VCaP (cell line): ENCODE data around the gene IREB2.
"Not testable (repeated sequence)": the region's sequence is repeated elsewhere in the genome, so short reads cannot be mapped to it uniquely, and the experiment has no call there.

Experiments
- H3K27ac ChIP-seq: fragments of 450-650 bp; 2 replicates; pipeline ENCODE4 v1.5.1; 2017
- TF ChIP-seq, protein P1 (sequence below): fragments of 450-650 bp; conservative IDR thresholded peaks from 2 replicates; pipeline ENCODE4 v1.5.1; 2017; ENCODE audit warnings: mild to moderate bottlenecking, moderate library complexity

The IREB2 gene

DNA sequence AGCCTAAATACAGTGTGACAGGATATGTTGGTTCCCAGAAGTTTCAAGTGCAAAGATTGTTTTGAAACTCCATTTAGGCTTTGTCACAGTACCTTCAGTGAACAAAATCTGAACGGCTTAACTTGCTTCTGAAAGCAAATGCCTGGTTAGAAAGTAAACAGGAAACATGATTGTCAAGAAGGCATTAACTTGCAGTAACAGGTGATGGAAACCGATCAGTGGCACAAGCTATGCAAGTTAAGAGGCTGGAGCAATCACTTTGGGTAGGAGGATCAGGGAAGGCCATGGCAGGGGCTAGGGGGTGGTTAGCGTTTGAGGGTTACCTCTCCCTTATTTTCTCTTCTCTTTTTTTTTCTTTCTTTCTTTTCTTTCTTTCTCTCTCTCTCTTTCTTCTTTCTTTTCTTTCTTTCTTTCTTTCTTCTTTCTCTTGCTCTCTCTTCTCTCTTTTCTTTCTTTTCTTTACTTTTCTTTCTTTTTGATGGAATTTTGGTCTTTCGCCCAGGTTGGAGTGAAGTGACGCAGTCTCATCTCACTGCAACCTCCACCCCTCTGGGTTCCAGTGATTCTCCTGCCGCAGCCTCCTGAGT, 71.8 kb downstream of the IREB2 start:
- H3K27ac ChIP-seq, result no peak overlapping the region
- TF ChIP-seq, protein P1, sequence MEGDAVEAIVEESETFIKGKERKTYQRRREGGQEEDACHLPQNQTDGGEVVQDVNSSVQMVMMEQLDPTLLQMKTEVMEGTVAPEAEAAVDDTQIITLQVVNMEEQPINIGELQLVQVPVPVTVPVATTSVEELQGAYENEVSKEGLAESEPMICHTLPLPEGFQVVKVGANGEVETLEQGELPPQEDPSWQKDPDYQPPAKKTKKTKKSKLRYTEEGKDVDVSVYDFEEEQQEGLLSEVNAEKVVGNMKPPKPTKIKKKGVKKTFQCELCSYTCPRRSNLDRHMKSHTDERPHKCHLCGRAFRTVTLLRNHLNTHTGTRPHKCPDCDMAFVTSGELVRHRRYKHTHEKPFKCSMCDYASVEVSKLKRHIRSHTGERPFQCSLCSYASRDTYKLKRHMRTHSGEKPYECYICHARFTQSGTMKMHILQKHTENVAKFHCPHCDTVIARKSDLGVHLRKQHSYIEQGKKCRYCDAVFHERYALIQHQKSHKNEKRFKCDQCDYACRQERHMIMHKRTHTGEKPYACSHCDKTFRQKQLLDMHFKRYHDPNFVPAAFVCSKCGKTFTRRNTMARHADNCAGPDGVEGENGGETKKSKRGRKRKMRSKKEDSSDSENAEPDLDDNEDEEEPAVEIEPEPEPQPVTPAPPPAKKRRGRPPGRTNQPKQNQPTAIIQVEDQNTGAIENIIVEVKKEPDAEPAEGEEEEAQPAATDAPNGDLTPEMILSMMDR, result no peak

GRCh38 chr15:78520035-78520434, 82.0 kb downstream of the IREB2 start:
- H3K27ac ChIP-seq, result not testable (repeated sequence)

- H3K27ac ChIP-seq, result no peak overlapping the region
- TF ChIP-seq, protein P1, result no peak
Observed at GRCh38 chr15:78524230-78524629, 86.2 kb downstream of the IREB2 start.

DNA sequence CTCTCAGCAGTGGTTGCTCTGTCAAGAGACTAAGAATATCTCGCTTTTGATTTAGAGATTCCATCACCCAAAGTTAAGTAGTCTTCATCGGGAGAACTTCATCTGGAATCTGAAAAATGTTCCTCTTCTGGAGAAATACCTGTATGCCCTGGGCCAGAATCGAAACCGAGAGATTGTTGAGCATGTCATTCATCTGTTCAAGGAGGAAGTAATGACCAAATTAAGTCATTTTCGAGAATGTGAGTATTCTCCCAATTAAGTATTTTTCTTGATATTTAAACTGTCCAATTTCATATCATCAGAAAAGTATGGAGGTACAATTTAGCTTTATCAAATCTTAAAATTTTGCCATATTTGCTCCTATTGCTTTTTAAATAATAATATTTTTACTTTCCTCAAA, 89.3 kb downstream of the IREB2 start:
- TF ChIP-seq, protein P1, result no peak
- no peak overlapping the region for H3K27ac ChIP-seq

DNA sequence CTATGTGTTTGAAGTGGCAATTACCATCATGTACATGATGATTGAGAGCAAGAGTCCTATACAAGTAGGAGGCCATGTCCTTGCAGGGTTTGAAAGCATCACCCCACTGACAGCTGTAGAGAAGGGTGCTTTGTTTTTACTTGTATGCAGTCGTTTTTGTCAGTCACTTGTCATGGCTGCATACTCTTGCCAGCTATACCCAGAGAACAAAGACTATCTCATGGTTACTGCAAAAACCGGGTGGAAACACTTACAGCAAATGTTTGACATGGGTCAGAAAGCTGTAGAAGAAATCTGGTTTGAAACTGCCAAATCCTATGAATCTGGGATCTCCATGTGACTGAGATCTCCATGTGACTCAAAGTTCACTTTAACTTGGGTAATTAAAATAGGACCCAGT, 95.3 kb downstream of the IREB2 start:
- TF ChIP-seq, protein P1, result no peak
- no peak overlapping the region for H3K27ac ChIP-seq

DNA sequence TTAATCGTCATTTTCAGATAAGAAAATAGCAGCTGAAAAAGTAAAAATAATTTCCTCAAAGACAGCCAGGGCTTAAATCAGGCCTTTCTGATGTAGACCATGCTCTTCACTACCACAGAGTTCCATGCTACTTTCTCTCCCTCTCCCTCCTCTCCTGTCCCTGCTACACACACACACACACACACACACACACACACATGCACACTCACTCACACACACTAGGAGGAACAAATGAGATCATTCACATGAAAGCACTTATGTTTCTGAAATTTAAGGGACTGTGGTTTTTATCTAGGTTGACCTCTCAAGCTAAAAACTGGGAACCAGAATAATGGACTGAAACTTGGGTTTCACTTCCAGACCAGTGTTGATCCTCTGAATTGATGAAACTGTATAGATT, 98.1 kb downstream of the IREB2 start:
- TF ChIP-seq, protein P1, result no peak
- no peak overlapping the region for H3K27ac ChIP-seq

DNA sequence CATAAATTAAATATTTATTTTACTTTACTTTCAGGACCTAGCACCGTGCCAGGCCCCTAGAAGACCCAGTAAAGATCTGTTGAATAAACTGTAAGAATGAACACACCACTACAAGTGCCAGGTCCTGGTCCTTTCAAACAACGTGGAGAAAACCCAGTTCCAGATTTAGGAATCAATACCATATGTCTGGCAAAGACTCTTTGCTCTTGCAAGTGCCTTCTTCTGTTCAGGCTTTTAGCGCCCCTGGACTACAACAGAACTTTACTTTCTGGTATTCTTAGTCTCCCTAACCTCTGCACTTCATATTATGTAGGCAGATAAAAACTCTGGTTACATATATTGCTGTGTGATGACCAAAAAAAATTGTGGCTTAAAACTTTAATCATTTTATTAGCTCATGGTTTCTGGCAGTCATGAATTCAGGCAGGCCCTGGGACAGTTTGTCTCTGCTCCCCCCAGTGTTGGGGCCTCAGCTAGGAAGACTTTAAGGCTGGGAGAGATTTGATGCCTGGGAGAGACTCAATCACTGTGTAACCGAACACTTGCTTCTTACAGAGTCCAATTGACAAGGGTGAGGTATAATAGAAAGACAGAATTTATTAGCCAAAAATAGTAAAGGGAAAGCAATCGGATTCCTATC, 99.4 kb downstream of the IREB2 start:
- TF ChIP-seq, protein P1, result no peak
- H3K27ac ChIP-seq, result no peak overlapping the region

DNA sequence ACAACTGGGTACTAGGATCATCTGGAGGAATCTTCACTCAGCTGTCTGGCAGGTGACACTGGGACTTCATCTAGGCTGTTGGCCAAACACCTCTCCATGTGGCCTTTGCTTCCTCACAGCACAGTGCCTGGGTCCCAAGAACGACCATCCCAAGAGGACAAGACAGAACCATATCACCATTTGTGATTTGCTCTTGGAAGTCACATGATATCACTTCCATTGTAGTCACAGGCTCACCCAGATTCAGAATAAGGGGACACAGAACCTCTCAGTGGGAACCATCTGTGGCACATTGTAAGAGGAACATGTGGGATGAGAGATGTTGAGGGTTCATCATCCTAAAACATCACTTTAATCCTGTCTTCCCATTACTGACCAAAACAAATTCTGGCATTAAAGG, 100.3 kb downstream of the IREB2 start:
- TF ChIP-seq, protein P1, result no peak
- H3K27ac ChIP-seq, result no peak overlapping the region

DNA sequence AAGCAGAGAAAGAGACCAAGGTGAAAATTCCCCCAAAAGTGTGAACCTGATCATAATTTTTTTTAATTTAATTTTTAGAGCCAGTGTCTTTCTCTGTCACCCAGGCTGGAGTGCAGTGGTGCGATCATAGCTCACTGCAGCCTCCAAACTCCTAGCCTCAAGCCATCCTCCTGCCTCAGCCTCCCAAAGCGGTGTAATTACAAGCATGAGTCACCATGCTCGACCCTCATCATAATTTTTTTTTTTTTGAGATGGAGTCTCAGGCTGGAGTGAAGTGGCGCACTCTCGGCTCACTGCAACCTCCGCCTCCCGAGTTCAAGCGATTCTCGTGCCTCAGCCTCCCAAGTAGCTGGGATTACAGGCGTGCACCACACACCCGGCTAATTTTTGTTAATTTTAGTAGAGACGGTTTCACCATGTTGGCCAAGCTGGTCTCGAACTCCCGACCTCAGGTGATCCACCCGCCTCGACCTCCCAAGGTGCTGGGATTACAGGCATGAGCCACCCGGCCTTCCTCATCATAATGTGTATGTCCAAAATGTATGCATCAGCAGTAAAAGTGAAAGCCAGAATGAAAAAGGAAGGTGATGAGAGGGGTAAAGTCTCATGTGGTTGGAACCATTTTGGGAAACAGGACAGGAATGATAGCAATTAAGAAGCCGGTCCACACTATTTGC, 101.6 kb downstream of the IREB2 start:
- peak overlapping the region; percentile 94 for H3K27ac ChIP-seq
